ENCODE measurements around the gene NTSR1. TPM values are rescaled to one million over a fixed set of nuclear protein-coding genes. Genes with fewer than 3 reads are reported as not detected.

NTSR1 gene
- total RNA-seq, 1 experiment from 2014 or later: 15.9 TPM

DNA sequence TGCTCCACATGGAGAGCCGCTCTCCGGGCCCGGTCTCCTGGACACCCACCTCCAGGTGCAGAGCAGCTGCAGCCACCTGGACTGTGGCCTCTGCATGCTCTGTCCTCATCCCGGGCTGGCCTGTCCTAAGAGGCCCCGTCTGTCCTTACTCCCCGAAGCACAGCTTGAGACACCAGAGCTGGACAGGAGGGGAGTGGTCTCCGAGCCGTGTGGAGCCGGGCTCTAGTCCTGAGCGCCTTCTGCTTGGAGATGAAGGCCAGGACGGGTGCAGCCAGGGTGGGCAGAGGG, 6.7 kb upstream of the NTSR1 start:
- CTCF ChIA-PET: no interaction called here
- DNase-seq (ENCODE audit: low spot score): no peak

GRCh38 chr20:62702895-62703852, 5.5 kb upstream of the NTSR1 start:
- CTCF ChIA-PET: no interaction called here
- H3K27me3 ChIP-seq (replicated peaks; ENCODE audit: insufficient read depth, low read depth, low read length, poor library complexity): no peaks in the 10 kb centered on the region
- H3K4me1 ChIP-seq (ENCODE audit: insufficient read depth, low read length, poor library complexity, severe bottlenecking): peaks cover 39% of the 10 kb centered on the region
- no peaks in the 10 kb centered on the region for H3K36me3 ChIP-seq (ENCODE audit: insufficient read depth, low read length, poor library complexity, severe bottlenecking)
- intact Hi-C loops (cut with micrococcal nuclease; ENCODE audit: unreplicated experiment): no loop called here
- no peak overlapping the region for H3K4me3 ChIP-seq (ENCODE audit: low read depth, low read length, poor library complexity, severe bottlenecking)
- H3K9me3 ChIP-seq (ENCODE audit: low read depth, low read length, poor library complexity, severe bottlenecking): no peaks in the 10 kb centered on the region
- H3K27ac ChIP-seq (ENCODE audit: low read depth, low read length, poor library complexity, severe bottlenecking): peak overlapping the region; percentile 34
- BruUV-seq (replicated peaks): no TSS peak
- POLR2A ChIA-PET (ENCODE audit: low non-redundant PET): no interaction called here
- TF ChIP-seq, protein P1, sequence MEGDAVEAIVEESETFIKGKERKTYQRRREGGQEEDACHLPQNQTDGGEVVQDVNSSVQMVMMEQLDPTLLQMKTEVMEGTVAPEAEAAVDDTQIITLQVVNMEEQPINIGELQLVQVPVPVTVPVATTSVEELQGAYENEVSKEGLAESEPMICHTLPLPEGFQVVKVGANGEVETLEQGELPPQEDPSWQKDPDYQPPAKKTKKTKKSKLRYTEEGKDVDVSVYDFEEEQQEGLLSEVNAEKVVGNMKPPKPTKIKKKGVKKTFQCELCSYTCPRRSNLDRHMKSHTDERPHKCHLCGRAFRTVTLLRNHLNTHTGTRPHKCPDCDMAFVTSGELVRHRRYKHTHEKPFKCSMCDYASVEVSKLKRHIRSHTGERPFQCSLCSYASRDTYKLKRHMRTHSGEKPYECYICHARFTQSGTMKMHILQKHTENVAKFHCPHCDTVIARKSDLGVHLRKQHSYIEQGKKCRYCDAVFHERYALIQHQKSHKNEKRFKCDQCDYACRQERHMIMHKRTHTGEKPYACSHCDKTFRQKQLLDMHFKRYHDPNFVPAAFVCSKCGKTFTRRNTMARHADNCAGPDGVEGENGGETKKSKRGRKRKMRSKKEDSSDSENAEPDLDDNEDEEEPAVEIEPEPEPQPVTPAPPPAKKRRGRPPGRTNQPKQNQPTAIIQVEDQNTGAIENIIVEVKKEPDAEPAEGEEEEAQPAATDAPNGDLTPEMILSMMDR (conservative IDR thresholded peaks at IDR 0.05; ENCODE audit: low read depth, low read length): no peak
- no peak for TF ChIP-seq EZH2 (IDR thresholded peaks at IDR 0.05; ENCODE audit: borderline replicate concordance, low read depth, low read length, poor library complexity, severe bottlenecking)
- peak; percentile 78 for DNase-seq (ENCODE audit: low spot score)

More for the DNA sequence above, 6.7 kb upstream of the NTSR1 start:
- POLR2A ChIA-PET (ENCODE audit: low non-redundant PET): no interaction called here
- peaks cover 40% of the 10 kb centered on the region for H3K4me1 ChIP-seq (ENCODE audit: insufficient read depth, low read length, poor library complexity, severe bottlenecking)
- TF ChIP-seq, protein P1 (conservative IDR thresholded peaks at IDR 0.05; ENCODE audit: low read depth, low read length): no peak
- no peak for TF ChIP-seq EZH2 (IDR thresholded peaks at IDR 0.05; ENCODE audit: borderline replicate concordance, low read depth, low read length, poor library complexity, severe bottlenecking)
- no TSS peak for BruUV-seq (replicated peaks)
- H3K27me3 ChIP-seq (replicated peaks; ENCODE audit: insufficient read depth, low read depth, low read length, poor library complexity): no peaks in the 10 kb centered on the region
- no peak overlapping the region for H3K27ac ChIP-seq (ENCODE audit: low read depth, low read length, poor library complexity, severe bottlenecking)
- no peaks in the 10 kb centered on the region for H3K36me3 ChIP-seq (ENCODE audit: insufficient read depth, low read length, poor library complexity, severe bottlenecking)
- no peak overlapping the region for H3K4me3 ChIP-seq (ENCODE audit: low read depth, low read length, poor library complexity, severe bottlenecking)
- intact Hi-C loops (cut with micrococcal nuclease; ENCODE audit: unreplicated experiment): no loop called here
- H3K9me3 ChIP-seq (ENCODE audit: low read depth, low read length, poor library complexity, severe bottlenecking): no peaks in the 10 kb centered on the region

DNA sequence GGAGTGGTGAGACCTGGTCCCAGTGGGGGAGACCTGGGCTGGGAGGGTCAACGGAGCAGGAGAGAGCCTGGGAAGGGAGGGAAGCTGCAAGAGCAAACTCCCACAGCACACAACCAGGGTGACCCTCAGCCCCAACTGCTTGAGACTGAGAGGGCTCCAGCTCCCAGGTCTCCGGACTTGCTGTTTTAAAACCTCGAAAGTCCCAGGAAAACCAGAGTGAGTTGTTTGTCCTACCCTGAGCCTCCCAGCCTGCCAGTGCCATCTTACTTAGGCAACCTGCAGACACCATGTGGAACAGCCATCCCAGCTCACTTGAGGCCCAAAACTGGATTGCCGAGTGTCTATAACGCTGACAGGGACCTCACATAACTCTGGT, 4.8 kb upstream of the NTSR1 start:
- POLR2A ChIA-PET (ENCODE audit: low non-redundant PET): no interaction called here

More for the DNA sequence above, 4.8 kb upstream of the NTSR1 start:
- Histone ChIP-seq H3K27ac (ENCODE audit: low read depth, low read length, poor library complexity, severe bottlenecking) (peak overlapping the region; percentile 34), H3K27me3 (replicated peaks; ENCODE audit: insufficient read depth, low read depth, low read length, poor library complexity) (no peaks in the 10 kb centered on the region), H3K36me3 (ENCODE audit: insufficient read depth, low read length, poor library complexity, severe bottlenecking) (no peaks in the 10 kb centered on the region), H3K9me3 (ENCODE audit: low read depth, low read length, poor library complexity, severe bottlenecking) (no peaks in the 10 kb centered on the region), H3K4me1 (ENCODE audit: insufficient read depth, low read length, poor library complexity, severe bottlenecking) (peaks cover 36% of the 10 kb centered on the region), H3K4me3 (ENCODE audit: low read depth, low read length, poor library complexity, severe bottlenecking) (no peak overlapping the region)
- no TSS peak for BruUV-seq (replicated peaks)
- TF ChIP-seq, protein P1 (conservative IDR thresholded peaks at IDR 0.05; ENCODE audit: low read depth, low read length): no peak
- TF ChIP-seq EZH2 (IDR thresholded peaks at IDR 0.05; ENCODE audit: borderline replicate concordance, low read depth, low read length, poor library complexity, severe bottlenecking): no peak
- CTCF ChIA-PET: no interaction called here
- intact Hi-C loops (cut with micrococcal nuclease; ENCODE audit: unreplicated experiment): no loop called here
- no peak for DNase-seq (ENCODE audit: low spot score)
